ENCODE measurements around the gene TMC4.

GRCh38 chr19:54162884-54163283, 10.1 kb downstream of the TMC4 start:
- TF ChIP-seq, protein P1, sequence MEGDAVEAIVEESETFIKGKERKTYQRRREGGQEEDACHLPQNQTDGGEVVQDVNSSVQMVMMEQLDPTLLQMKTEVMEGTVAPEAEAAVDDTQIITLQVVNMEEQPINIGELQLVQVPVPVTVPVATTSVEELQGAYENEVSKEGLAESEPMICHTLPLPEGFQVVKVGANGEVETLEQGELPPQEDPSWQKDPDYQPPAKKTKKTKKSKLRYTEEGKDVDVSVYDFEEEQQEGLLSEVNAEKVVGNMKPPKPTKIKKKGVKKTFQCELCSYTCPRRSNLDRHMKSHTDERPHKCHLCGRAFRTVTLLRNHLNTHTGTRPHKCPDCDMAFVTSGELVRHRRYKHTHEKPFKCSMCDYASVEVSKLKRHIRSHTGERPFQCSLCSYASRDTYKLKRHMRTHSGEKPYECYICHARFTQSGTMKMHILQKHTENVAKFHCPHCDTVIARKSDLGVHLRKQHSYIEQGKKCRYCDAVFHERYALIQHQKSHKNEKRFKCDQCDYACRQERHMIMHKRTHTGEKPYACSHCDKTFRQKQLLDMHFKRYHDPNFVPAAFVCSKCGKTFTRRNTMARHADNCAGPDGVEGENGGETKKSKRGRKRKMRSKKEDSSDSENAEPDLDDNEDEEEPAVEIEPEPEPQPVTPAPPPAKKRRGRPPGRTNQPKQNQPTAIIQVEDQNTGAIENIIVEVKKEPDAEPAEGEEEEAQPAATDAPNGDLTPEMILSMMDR (IDR thresholded peaks at IDR 0.05; ENCODE audit: low read depth, low read length, missing input control), result no peak
- TF ChIP-seq REST (IDR thresholded peaks at IDR 0.05) (no peak), EGR1 (IDR thresholded peaks at IDR 0.05; ENCODE audit: low read depth in 2 of 2) (no peak), GABPA (IDR thresholded peaks at IDR 0.05 in 1 of 2, conservative IDR thresholded peaks at IDR 0.05 in 1 of 2) (no peak), NR2F2 (IDR thresholded peaks at IDR 0.05) (no peak)
- TF ChIP-seq, protein P2, sequence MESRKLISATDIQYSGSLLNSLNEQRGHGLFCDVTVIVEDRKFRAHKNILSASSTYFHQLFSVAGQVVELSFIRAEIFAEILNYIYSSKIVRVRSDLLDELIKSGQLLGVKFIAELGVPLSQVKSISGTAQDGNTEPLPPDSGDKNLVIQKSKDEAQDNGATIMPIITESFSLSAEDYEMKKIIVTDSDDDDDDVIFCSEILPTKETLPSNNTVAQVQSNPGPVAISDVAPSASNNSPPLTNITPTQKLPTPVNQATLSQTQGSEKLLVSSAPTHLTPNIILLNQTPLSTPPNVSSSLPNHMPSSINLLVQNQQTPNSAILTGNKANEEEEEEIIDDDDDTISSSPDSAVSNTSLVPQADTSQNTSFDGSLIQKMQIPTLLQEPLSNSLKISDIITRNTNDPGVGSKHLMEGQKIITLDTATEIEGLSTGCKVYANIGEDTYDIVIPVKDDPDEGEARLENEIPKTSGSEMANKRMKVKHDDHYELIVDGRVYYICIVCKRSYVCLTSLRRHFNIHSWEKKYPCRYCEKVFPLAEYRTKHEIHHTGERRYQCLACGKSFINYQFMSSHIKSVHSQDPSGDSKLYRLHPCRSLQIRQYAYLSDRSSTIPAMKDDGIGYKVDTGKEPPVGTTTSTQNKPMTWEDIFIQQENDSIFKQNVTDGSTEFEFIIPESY (IDR thresholded peaks at IDR 0.05), result no peak
